Erythroblast (primary cell): Measurements from ENCODE around the gene NLGN1.

Experiments used
- GATA1 ChIP-seq: IDR thresholded peaks from 2 replicates; pipeline ENCODE4 v1.6.1; 2011; ENCODE audit warnings: low read depth, mild to moderate bottlenecking, control low read depth, low read length, moderate library complexity
- POLR2A ChIP-seq: IDR thresholded peaks from 2 replicates; pipeline ENCODE4 v1.6.1; 2011; ENCODE audit warnings: mild to moderate bottlenecking, low read length

DNA sequence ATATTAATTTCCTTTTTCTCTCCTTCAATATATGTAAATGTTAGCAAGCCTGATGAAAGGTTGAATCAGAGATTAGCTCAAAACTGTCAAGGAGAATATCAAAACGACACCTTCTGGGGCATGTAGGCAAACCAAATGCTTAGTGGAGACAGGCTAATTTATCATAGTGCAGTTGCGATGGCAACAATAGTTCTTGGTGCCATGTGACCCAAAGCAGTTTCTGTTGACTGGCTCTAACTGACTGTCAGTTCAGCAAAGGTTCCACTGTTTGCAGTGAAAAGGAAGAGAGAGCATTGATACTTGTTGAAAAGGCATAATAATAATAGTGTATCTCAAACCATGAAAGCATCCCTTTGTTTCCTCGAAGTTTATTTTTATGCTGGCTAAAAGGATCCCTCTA is 513.9 kb downstream of the NLGN1 start:
- TF ChIP-seq POLR2A (no peak), GATA1 (no peak)
